Measurements from ENCODE around the gene TLN1.
A peak's percentile ranks its signal among the peaks of the same experiment; 100 is the strongest.

Gene TLN1

DNA sequence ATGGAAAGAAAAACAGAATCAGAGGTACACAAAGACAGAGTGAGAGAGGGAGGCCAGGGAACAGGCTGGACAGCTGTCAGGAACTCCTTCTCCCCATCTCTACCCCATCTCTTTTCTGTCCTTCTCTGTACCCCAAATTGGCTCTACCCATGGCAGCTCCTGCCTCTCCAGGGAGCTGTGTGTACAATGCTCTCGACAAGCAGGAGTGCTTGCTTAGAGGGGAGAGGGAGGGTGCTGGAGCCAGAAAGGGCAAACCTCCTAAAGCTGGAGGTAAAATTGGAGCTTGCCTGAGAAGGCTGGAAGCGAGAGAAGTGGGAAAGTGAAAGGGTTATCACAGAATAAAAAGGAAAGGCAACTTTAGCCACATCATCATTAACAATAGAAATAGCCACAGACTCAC is 48.7 kb downstream of the TLN1 start:
- ATAC-seq (no peak), DNase-seq (no peak)

DNA sequence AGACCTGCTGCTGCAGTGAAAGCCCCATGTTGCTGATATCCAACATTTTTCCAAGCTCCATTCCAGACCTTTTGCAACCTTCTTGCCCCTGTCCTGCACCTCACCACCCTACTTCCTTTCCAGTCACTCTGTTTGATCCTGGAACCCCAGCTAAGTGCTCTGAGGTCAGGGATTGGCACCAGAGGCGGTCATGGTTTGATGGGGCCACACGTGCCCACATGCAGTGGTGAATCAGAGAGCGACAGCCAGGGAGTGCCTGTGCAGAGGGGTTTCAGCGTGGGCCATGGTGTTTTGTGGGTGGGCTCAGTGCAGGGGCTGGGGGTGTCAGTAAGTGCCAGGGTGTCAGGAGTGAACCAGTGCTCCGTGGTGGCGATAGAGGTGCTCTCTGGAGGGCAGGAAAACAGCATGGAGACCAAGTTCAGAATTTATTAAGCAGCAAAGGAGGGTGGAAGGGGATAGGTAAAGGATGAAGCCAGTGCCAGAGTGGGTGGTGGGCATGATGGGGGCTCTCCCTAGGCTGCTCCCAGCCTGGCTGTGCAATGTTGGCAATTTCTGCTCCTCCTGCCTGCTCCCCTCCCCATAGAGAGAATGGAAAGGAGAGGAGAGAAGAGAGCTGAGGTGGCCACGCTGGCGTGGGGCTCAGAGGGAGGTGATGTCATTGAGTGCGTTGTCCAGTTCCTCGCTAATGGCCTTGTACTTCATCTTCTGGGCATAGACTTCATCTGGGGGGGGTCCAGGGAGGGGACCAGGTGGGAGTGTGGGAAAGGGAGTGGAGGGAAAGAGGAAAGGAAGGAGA is 49.3 kb downstream of the TLN1 start:
- ATAC-seq = no peak
- DNase-seq = no peak

DNA sequence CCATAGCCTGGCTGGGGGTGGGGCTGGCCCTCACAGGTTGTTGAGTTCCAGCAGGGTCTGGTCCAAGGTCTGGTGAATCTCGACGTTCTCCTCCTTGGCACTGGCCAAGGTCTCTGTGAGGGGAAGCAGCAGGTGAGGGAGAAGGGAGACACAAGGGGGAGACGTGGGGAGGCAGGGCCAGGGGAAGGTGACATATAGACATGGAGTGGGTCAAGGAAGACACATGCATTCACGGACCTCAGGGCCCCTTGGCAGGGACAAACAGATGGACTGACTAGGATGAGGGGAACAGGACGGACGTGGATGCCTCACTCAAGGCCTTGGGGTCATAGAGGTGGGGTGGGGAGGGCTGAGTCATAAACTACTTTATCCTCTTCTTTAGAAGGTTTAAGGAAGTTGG is 49.9 kb downstream of the TLN1 start:
- DNase-seq (no peak), ATAC-seq (no peak)

GRCh38 chr9:35681341-35682002 is 50.5 kb downstream of the TLN1 start:
- ATAC-seq = no peak

DNA sequence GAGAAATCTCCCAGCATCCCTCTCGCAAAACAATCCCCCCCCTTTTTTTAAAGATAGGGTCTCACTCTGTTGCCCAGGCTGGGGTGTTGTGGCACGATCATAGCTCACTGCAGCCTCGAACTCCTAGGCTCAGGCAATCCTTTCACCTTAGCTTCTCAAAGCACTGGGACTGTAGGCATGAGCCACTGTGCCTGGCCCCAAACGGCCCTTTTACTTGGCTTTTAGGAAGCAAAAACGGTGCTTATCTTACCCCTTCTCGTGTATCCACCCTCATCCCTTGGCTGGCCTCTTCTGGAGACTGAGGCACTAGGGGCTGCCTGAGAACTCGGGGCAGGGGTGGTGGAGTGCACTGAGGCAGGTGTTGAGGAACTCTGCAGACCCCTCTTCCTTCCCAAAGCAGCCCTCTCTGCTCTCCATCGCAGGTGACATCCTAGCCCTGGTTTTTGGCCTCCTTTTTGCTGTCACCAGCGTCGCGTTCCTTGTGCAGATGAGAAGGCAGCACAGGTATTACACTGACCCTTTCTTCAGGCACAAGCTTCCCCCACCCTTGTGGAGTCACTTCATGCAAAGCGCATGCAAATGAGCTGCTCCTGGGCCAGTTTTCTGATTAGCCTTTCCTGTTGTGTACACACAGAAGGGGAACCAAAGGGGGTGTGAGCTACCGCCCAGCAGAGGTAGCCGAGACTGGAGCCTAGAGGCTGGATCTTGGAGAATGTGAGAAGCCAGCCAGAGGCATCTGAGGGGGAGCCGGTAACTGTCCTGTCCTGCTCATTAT is 51.5 kb downstream of the TLN1 start:
- no peak for DNase-seq
- ATAC-seq = no peak

More at GRCh38 chr9:35681341-35682002, 50.5 kb downstream of the TLN1 start:
- DNase-seq = no peak

DNA sequence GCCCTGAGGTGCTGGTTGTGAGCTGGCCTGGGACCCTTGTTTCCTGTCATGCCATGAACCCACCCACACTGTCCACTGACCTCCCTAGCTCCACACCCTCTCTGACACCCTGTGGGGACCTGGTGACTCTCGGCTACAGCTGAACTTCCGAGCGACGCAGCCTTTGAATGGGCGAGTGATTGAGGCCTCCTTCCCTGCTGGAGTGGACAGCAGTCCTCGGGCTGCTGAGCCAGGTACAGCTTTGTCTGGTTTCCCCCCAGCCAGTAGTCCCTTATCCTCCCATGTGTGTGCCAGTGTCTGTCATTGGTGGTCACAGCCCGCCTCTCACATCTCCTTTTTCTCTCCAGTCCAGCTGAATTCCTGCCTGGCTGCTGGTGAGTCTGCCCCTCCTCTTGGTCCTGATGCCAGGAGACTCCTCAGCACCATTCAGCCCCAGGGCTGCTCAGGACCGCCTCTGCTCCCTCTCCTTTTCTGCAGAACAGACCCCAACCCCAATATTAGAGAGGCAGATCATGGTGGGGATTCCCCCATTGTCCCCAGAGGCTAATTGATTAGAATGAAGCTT is 52.1 kb downstream of the TLN1 start:
- DNase-seq (no peak), ATAC-seq (no peak)

- no peak for DNase-seq
- ATAC-seq = no peak
Measured at GRCh38 chr9:35679091-35679490, 52.9 kb downstream of the TLN1 start.

GRCh38 chr9:35675732-35676392 is 56.1 kb downstream of the TLN1 start:
- DNase-seq = peak; percentile 74
- ATAC-seq = peak; percentile 69

GRCh38 chr9:35675204-35675603 is 56.8 kb downstream of the TLN1 start:
- DNase-seq = no peak
- ATAC-seq = no peak

GRCh38 chr9:35674025-35674361 is 58.0 kb downstream of the TLN1 start:
- ATAC-seq = no peak
- no peak for DNase-seq

- DNase-seq (no peak), ATAC-seq (peak; percentile 47)
Measured at GRCh38 chr9:35673132-35674024, 58.6 kb downstream of the TLN1 start, which contains the start of gene CA9. CA9 (plus strand) TSS chr9:35673928; CDS start chr9:35673960, 32 bp downstream.

DNA sequence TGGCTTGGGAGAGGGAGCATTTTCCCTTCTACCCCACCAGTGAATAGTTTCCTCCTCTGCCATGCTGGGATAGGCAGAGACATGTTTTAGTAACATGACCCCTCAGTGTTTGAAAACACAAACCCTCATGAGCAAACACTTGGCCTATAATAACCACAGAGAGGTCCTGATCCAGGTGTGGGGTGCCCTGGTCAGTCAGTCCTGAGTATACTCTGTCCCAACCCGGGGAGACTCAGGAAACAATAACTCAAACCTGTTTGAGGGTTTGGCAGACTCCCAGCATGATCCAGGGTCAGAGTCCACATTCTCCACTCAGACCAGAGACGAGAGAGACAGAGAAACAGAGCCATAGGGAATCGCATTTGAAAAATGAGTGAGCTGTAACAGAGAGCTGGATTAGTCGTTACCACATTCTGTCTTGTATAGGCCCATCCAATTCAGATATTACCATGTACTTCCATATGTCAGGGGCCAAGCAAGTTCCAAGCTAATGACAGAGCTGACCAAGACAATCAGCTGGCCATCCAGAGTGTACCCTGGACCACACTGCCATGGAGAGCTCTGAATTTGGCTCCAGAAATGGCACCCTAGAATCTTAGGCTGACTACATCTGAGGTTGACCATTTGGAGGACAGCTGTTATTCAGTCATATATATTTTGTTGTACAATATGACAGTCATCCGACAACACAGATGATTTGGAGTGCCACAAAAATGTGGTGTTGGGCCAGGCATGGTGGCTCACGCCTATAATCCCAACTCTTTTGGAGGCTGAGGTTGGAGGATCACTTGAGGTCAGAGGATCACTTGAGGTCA is 62.5 kb downstream of the TLN1 start:
- DNase-seq = no peak
- ATAC-seq = no peak

GRCh38 chr9:35667939-35668338 is 64.1 kb downstream of the TLN1 start:
- DNase-seq (no peak), ATAC-seq (no peak)

DNA sequence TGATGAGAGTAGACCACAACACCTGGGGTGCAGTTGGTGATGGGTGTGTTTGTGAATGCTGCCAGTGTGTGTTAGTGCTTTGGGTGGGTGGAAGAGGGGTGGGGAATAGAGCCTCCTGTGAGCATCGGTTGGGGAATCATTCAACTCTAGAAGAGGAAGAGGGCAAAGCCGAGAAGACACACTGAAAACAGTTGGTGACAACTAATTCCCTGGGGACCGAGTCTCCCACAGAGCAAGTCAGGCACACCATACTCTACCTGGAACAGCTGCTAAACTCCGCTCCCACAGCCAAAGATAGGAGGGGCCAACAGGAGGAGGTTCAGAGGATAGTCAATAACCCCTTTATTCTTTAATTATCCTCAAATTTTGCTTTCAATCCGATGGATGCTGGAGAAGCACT is 65.4 kb downstream of the TLN1 start:
- DNase-seq = no peak
- ATAC-seq = no peak

GRCh38 chr9:35666045-35666444 is 66.0 kb downstream of the TLN1 start:
- DNase-seq (no peak), ATAC-seq (no peak)

DNA sequence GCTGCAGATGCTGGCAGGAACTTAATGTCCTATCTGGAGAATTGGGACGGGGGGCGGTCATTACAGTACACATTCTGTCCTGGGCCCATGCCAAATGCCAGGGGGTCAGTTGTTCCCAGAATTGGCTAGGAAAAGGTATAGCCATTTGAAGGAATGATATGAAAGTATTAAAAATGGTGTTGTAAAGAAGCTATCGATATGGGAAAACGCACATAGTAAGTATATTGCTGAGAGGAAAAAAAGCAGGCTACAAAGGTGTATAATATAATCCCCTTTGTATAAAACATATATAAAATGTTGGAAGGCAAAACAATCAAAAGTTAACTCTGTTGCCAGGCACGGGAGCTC is 66.5 kb downstream of the TLN1 start:
- no peak for DNase-seq
- no peak for ATAC-seq

DNA sequence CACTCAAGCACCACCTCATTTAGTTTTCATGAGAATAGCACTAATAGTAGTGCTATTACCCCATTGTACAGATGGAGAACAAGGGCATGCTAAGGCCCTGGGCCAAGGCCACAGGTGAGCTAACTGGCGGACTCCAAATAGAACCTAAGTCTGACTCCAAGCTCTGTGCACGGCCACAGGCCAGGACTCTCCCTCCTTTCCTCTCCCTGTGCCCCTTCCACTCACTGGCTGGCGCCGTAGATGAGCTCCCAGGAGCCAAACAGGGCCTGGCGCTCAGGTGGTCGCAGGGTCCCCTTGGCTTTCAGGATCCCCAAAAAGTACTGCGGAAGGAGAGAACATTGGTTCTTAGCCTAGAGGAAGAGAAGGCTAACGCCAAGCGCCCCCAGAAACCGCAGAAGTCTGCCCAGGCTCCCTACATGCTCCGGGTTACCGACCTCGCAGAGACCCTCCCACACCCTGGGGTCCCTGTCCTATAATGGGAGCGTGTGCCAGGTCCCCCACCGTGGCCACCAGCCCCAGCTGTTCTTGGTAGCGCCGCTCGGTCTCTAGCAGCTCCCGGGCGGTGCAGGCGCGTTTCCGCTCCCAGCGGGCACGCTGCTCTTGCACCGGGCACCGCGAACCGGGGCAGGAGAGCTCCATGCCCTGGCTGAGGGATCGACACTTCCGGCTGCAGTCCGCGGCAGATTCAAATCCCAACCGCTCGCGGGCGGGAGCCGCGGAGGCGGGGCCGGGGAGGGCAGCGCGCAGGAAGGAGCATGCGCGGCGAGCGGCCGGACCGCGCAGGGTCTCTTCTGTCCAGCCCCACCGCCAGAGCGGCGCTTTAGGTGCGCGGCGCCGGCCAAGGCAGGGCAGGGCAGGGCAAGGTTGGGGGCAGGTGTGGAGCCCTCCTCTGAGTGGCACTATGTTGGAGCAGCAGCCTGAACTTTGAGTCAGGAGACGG is 67.2 kb downstream of the TLN1 start, which contains the start of gene ARHGEF39:
ARHGEF39 (minus strand) TSS at position 665 of the 940 bp plus-strand sequence; CDS start at position 639, 26 bp downstream.
- DNase-seq (peak; percentile 84), ATAC-seq (peak; percentile 85)

DNA sequence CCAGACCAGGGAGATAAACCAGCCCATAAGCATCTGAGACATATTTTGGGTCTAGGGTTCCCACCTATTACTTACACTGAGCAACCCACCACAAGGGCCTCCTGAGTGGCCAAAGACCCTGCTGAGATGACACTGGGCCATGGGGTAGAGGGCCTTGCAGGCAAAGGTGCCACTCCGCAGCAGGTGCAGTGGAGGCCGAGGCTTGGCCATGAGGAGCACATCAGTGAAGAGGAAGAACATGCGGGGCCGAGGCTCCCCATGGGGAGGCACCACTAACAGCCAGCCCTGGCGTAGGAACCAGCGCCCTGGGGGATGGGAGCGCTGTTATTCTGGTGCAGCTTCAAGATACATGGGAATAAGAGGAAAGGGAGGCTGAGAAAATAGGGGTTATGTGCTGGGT is 69.6 kb downstream of the TLN1 start:
- no peak for DNase-seq
- no peak for ATAC-seq

DNA sequence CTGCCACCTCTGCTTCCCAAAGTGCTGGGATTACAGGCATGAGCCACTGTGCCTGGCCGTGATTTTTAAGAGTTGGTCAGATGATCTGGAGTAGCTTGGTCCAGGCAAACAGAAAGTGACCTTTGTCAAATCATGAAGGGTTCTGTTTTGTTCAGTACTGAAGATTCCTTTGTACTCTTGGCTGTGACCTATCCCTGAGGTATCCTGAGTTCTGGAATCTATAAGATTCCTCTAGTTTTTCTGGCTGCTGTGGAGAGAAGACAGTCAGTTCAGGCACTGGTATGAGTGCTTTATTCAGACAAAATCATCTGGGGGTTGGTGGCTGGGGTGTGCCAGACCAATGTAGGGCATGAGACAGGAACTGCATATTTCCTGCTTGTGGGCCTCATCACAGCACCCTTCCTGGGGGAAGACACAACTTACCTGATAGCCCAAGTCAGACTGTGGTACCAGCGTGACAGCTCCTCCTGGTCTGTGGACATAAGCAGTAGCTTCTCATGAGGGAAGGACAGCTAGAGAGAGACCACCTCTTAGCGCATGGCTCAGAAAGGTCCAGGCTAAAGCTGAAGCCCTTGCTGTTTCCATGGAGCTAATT is 70.1 kb downstream of the TLN1 start:
- DNase-seq (no peak), ATAC-seq (no peak)

All from stimulated activated naive CD8-positive, alpha-beta T cell treated with anti-CD3 and anti-CD28 coated beads, Interleukin-15, Interleukin-2, amounts not matched to agents 100 U/mL and 50 U/mL, for 24 hours (primary cell).